Measurements from ENCODE around the gene UQCC5.

GRCh38 chr3:52502001-52502400, 34.4 kb upstream of the UQCC5 start:
- TF ChIP-seq, protein P1, sequence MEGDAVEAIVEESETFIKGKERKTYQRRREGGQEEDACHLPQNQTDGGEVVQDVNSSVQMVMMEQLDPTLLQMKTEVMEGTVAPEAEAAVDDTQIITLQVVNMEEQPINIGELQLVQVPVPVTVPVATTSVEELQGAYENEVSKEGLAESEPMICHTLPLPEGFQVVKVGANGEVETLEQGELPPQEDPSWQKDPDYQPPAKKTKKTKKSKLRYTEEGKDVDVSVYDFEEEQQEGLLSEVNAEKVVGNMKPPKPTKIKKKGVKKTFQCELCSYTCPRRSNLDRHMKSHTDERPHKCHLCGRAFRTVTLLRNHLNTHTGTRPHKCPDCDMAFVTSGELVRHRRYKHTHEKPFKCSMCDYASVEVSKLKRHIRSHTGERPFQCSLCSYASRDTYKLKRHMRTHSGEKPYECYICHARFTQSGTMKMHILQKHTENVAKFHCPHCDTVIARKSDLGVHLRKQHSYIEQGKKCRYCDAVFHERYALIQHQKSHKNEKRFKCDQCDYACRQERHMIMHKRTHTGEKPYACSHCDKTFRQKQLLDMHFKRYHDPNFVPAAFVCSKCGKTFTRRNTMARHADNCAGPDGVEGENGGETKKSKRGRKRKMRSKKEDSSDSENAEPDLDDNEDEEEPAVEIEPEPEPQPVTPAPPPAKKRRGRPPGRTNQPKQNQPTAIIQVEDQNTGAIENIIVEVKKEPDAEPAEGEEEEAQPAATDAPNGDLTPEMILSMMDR (IDR thresholded peaks at IDR 0.05; ENCODE audit: extremely low read depth in 1 of 2, insufficient read depth in 1 of 2, low read depth in 1 of 2, low read length in 2 of 2): no peak
- no peak for TF ChIP-seq JUN (IDR thresholded peaks at IDR 0.05; ENCODE audit: borderline replicate concordance, insufficient read depth, insufficient read length, low read depth)
